RPMI7951 (cell line): ENCODE data around the gene CCDC80. TPM values are rescaled to one million over a fixed set of nuclear protein-coding genes. Genes with fewer than 3 reads are reported as not detected.

Source experiments
- total RNA-seq: library from RNA; depleted of rRNA; stranded (reverse); fragments of >200 nt; shearing (Covaris generic); gene quantifications from 2 replicates; pipeline ENCODE4 v1.2.3, GENCODE V29; 2014; rRNA removed

The CCDC80 gene
- total RNA-seq, 1 experiment from 2014 or later = 44.6 TPM

Other genes with a start within 250 kb of the CCDC80 start
- 0.10 TPM in 1 of 2 replicates, not detected in the other for gene BTLA, start 141.7 kb downstream of the CCDC80 start, total RNA-seq
- 115 and 126 TPM in 2 replicates for gene ATG3, start 79.2 kb downstream of the CCDC80 start, total RNA-seq
- 42.1 and 51.5 TPM in 2 replicates for gene SLC35A5, start 79.1 kb downstream of the CCDC80 start, total RNA-seq
- gene CD200R1L, start 205.7 kb upstream of the CCDC80 start, total RNA-seq = not detected in 2 replicates